H1 (cell line): ENCODE data around the gene ANKS1B.

ENCODE experiments used
- ATF3 ChIP-seq: IDR thresholded peaks from 2 replicates; pipeline ENCODE4 v1.6.1; 2011; ENCODE audit warnings: low read depth, mild to moderate bottlenecking, low read length; ENCODE audit not compliant: insufficient read depth
- EP300 ChIP-seq, 2 experiments: IDR thresholded peaks; 1 replicate in 1 of 2; 2 replicates in 1 of 2; pipeline ENCODE4 v1.6.1; 2011 to 2012; ENCODE audit warnings: low read depth in 2 of 2, low read length in 2 of 2, mild to moderate bottlenecking in 2 of 2, borderline replicate concordance in 1 of 2, inconsistent platforms in 1 of 2, moderate library complexity in 1 of 2
- JUND ChIP-seq: IDR thresholded peaks from 2 replicates; pipeline ENCODE4 v1.6.1; 2011; ENCODE audit warnings: mild to moderate bottlenecking, improper control_type of control experiment, low read length
- KDM1A ChIP-seq: fragments of 200-600, 300-600 bp; sonication (generic); IDR thresholded peaks from 2 replicates; pipeline ENCODE4 v1.7.1; 2016; ENCODE audit warnings: mild to moderate bottlenecking, low read length, borderline replicate concordance
- POLR2A ChIP-seq, 2 experiments: IDR thresholded peaks; 1 replicate in 1 of 2; 2 replicates in 1 of 2; pipeline ENCODE4 v1.6.1; 2011; ENCODE audit warnings: low read depth in 2 of 2, low read length in 2 of 2, mild to moderate bottlenecking in 2 of 2; ENCODE audit errors: control extremely low read depth in 1 of 2
- POLR2AphosphoS5 ChIP-seq: IDR thresholded peaks from 2 replicates; pipeline ENCODE4 v1.6.1; 2011; ENCODE audit warnings: low read depth, low read length
- SIN3A ChIP-seq, 2 experiments: IDR thresholded peaks in 1 of 2; conservative IDR thresholded peaks in 1 of 2; 2 replicates each; pipeline ENCODE4 v1.6.1; 2011 to 2012; ENCODE audit warnings: low read length in 2 of 2, improper control_type of control experiment in 1 of 2, low read depth in 1 of 2, mild to moderate bottlenecking in 1 of 2
- TBP ChIP-seq: IDR thresholded peaks from 2 replicates; pipeline ENCODE4 v1.6.1; 2011; ENCODE audit warnings: low read depth, low read length, improper control_type of control experiment
- TEAD4 ChIP-seq: IDR thresholded peaks from 2 replicates; pipeline ENCODE4 v1.6.1; 2012; ENCODE audit warnings: low read depth, low read length, inconsistent platforms, mixed read lengths
- USF2 ChIP-seq: IDR thresholded peaks from 2 replicates; pipeline ENCODE4 v1.6.1; 2011; ENCODE audit warnings: low read length, improper control_type of control experiment
- TF ChIP-seq, protein P1 (sequence below), 3 experiments: IDR thresholded peaks; 1 replicate in 2 of 3; 2 replicates in 1 of 3; pipeline versions ENCODE4 v1.5.1 to v1.6.1; 2011; ENCODE audit warnings: low read length in 3 of 3, mild to moderate bottlenecking in 3 of 3, inconsistent platforms in 2 of 3, low read depth in 1 of 3, moderate library complexity in 1 of 3; ENCODE audit not compliant: insufficient read depth in 1 of 3; ENCODE audit errors: control extremely low read depth in 1 of 3

DNA sequence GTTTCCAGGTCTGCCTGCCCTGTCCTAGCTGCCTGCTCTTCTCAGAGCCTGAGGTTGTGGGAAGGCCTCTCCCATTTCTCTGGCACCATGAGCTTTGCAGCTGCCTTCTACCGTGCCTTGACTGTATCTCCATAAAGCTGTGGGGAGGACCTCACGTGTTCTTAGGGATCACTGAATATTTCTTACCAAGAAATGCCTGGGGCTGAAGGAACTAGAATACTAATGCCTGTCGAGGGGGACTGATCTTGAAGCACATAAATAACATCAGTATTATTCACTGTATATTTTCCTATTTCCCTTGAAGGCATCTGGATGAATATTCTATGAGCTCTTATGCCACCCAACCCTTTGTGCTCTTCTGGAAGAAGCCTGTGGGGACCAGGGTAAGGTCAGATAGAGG is 1236.3 kb downstream of the ANKS1B start:
- TF ChIP-seq, protein P1, sequence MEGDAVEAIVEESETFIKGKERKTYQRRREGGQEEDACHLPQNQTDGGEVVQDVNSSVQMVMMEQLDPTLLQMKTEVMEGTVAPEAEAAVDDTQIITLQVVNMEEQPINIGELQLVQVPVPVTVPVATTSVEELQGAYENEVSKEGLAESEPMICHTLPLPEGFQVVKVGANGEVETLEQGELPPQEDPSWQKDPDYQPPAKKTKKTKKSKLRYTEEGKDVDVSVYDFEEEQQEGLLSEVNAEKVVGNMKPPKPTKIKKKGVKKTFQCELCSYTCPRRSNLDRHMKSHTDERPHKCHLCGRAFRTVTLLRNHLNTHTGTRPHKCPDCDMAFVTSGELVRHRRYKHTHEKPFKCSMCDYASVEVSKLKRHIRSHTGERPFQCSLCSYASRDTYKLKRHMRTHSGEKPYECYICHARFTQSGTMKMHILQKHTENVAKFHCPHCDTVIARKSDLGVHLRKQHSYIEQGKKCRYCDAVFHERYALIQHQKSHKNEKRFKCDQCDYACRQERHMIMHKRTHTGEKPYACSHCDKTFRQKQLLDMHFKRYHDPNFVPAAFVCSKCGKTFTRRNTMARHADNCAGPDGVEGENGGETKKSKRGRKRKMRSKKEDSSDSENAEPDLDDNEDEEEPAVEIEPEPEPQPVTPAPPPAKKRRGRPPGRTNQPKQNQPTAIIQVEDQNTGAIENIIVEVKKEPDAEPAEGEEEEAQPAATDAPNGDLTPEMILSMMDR (IDR thresholded peaks at IDR 0.05; ENCODE audit: control extremely low read depth in 1 of 3, insufficient read depth in 1 of 3, low read depth in 1 of 3, low read length in 3 of 3) = no peak
- TF ChIP-seq POLR2AphosphoS5 (no peak), USF2 (no peak), SIN3A (conservative IDR thresholded peaks at IDR 0.05 in 1 of 2, IDR thresholded peaks at IDR 0.05 in 1 of 2; ENCODE audit: low read depth in 1 of 2, low read length in 2 of 2) (no peak), TEAD4 (no peak), ATF3 (no peak), JUND (no peak), EP300 (IDR thresholded peaks at IDR 0.05; ENCODE audit: borderline replicate concordance in 1 of 2, low read depth in 2 of 2, low read length in 2 of 2) (no peak), KDM1A (no peak), TBP (no peak), POLR2A (IDR thresholded peaks at IDR 0.05; ENCODE audit: control extremely low read depth in 1 of 2, low read depth in 2 of 2, low read length in 2 of 2) (no peak)
